Muscle layer of duodenum (tissue), 2 donors: ENCODE data around the gene TECR.
"Not testable (repeated sequence)": the region's sequence is repeated elsewhere in the genome, so short reads cannot be mapped to it uniquely, and the experiment has no call there.

Source experiments
- H3K27ac ChIP-seq: one replicate; pipeline ENCODE4 v1.7.0; 2013; ENCODE audit warnings: mild to moderate bottlenecking, low read length
- H3K27me3 ChIP-seq: one replicate; pipeline ENCODE4 v1.7.0; 2013; ENCODE audit warnings: low read depth, mild to moderate bottlenecking, control low read depth, low read length
- H3K36me3 ChIP-seq, 2 donors: one replicate each; pipeline ENCODE4 v1.7.0; 2013; ENCODE audit warnings: low read length in 2 of 2, control low read depth in 1 of 2, mild to moderate bottlenecking in 1 of 2; ENCODE audit not compliant: insufficient read depth in 2 of 2, control insufficient read depth in 1 of 2
- H3K4me1 ChIP-seq, 2 donors: one replicate each; pipeline ENCODE4 v1.7.0; 2013; ENCODE audit warnings: low read length in 2 of 2, mild to moderate bottlenecking in 2 of 2, control low read depth in 1 of 2, moderate library complexity in 1 of 2; ENCODE audit not compliant: insufficient read depth in 2 of 2, control insufficient read depth in 1 of 2
- H3K4me3 ChIP-seq, 2 donors: one replicate each; pipeline ENCODE4 v1.7.0; 2013; ENCODE audit warnings: low read length in 2 of 2, low read depth in 1 of 2, mild to moderate bottlenecking in 1 of 2
- H3K9me3 ChIP-seq, 2 donors: one replicate each; pipeline ENCODE4 v1.7.0; 2013; ENCODE audit warnings: low read length in 2 of 2, control low read depth in 1 of 2, mild to moderate bottlenecking in 1 of 2; ENCODE audit not compliant: control insufficient read depth in 1 of 2
- donor health status: healthy.

The TECR gene

GRCh38 chr19:14556662-14557188 lies 27.3 kb downstream of the TECR start:
- no peak overlapping the region for H3K27ac ChIP-seq
- peaks cover 3 to 7% of the 10 kb centered on the region in 2 donors for H3K4me1 ChIP-seq
- H3K9me3 ChIP-seq: no peaks in the 10 kb centered on the region
- H3K27me3 ChIP-seq: no peaks in the 10 kb centered on the region
- H3K4me3 ChIP-seq: peak overlapping the region in 1 of 2 donors; percentile 34
- H3K36me3 ChIP-seq: no peaks in the 10 kb centered on the region

- H3K4me1 ChIP-seq: peaks cover 3 to 7% of the 10 kb centered on the region in 2 donors
- H3K27ac ChIP-seq: no peak overlapping the region
- H3K27me3 ChIP-seq: no peaks in the 10 kb centered on the region
- no peaks in the 10 kb centered on the region for H3K9me3 ChIP-seq
- H3K4me3 ChIP-seq: no peak overlapping the region
- H3K36me3 ChIP-seq: peaks cover 0 to under 1% of the 10 kb centered on the region in 2 donors
These were observed 29.1 kb downstream of the TECR start for GRCh38 chr19:14558370-14559066.

- Histone ChIP-seq H3K27me3 (no peaks in the 10 kb centered on the region), H3K4me3 (no peak overlapping the region), H3K36me3 (peaks cover 0 to 7% of the 10 kb centered on the region in 2 donors), H3K9me3 (no peaks in the 10 kb centered on the region), H3K4me1 (peaks cover 3 to 7% of the 10 kb centered on the region in 2 donors), H3K27ac (no peak overlapping the region)
These were observed 30.8 kb downstream of the TECR start for GRCh38 chr19:14559916-14560775.

- no peaks in the 10 kb centered on the region for H3K9me3 ChIP-seq
- no peak overlapping the region for H3K27ac ChIP-seq
- peaks cover 3 to 7% of the 10 kb centered on the region in 2 donors for H3K4me1 ChIP-seq
- H3K27me3 ChIP-seq: no peaks in the 10 kb centered on the region
- H3K36me3 ChIP-seq: peaks cover 0 to 13% of the 10 kb centered on the region in 2 donors
- H3K4me3 ChIP-seq: no peak overlapping the region
These were observed 31.3 kb downstream of the TECR start for GRCh38 chr19:14560776-14561108.

- Histone ChIP-seq H3K27ac (no peak overlapping the region), H3K4me3 (no peak overlapping the region), H3K9me3 (no peaks in the 10 kb centered on the region), H3K27me3 (no peaks in the 10 kb centered on the region), H3K4me1 (peaks cover 3 to 7% of the 10 kb centered on the region in 2 donors), H3K36me3 (peaks cover 0 to 13% of the 10 kb centered on the region in 2 donors)
These were observed 31.9 kb downstream of the TECR start for GRCh38 chr19:14561249-14561648.

GRCh38 chr19:14561847-14562351 lies 32.5 kb downstream of the TECR start:
- Histone ChIP-seq H3K4me3 (no peak overlapping the region), H3K27me3 (no peaks in the 10 kb centered on the region), H3K36me3 (peaks cover 0 to 13% of the 10 kb centered on the region in 2 donors), H3K9me3 (no peaks in the 10 kb centered on the region), H3K4me1 (peaks cover 0 to under 1% of the 10 kb centered on the region in 2 donors), H3K27ac (no peak overlapping the region)

GRCh38 chr19:14562660-14563589 lies 33.5 kb downstream of the TECR start:
- no peaks in the 10 kb centered on the region for H3K9me3 ChIP-seq
- H3K4me3 ChIP-seq: no peak overlapping the region
- peaks cover 0 to 19% of the 10 kb centered on the region in 2 donors for H3K36me3 ChIP-seq
- H3K27ac ChIP-seq: no peak overlapping the region
- no peaks in the 10 kb centered on the region for H3K27me3 ChIP-seq
- H3K4me1 ChIP-seq: peaks cover 0 to 3% of the 10 kb centered on the region in 2 donors

GRCh38 chr19:14563590-14563926 lies 34.2 kb downstream of the TECR start:
- H3K27ac ChIP-seq: no peak overlapping the region
- H3K4me3 ChIP-seq: no peak overlapping the region
- H3K4me1 ChIP-seq: peaks cover 0 to 3% of the 10 kb centered on the region in 2 donors
- H3K27me3 ChIP-seq: no peaks in the 10 kb centered on the region
- H3K9me3 ChIP-seq: no peaks in the 10 kb centered on the region
- H3K36me3 ChIP-seq: peaks cover 0 to 19% of the 10 kb centered on the region in 2 donors

GRCh38 chr19:14563989-14564651 lies 34.7 kb downstream of the TECR start:
- Histone ChIP-seq H3K36me3 (peaks cover 0 to 19% of the 10 kb centered on the region in 2 donors), H3K9me3 (no peaks in the 10 kb centered on the region), H3K4me1 (peaks cover 0 to 3% of the 10 kb centered on the region in 2 donors), H3K4me3 (no peak overlapping the region), H3K27ac (no peak overlapping the region), H3K27me3 (no peaks in the 10 kb centered on the region)

- H3K4me1 ChIP-seq: not testable (repeated sequence)
These were observed 35.4 kb downstream of the TECR start for GRCh38 chr19:14564652-14565297.

More at GRCh38 chr19:14564652-14565297, 35.4 kb downstream of the TECR start:
- not testable (repeated sequence) for H3K9me3 ChIP-seq, H3K27ac ChIP-seq, H3K4me3 ChIP-seq, H3K27me3 ChIP-seq
- peaks cover 0 to 19% of the 10 kb centered on the region in 2 donors for H3K36me3 ChIP-seq
